Ishikawa (cell line): ENCODE data around the gene TMPRSS7.

Experiments used
- EGR1 ChIP-seq: IDR thresholded peaks from 2 replicates; pipeline ENCODE4 v1.6.1; 2012
- EP300 ChIP-seq: IDR thresholded peaks from 2 replicates; pipeline ENCODE4 v1.6.1; 2012; ENCODE audit warnings: borderline replicate concordance
- FOXM1 ChIP-seq: IDR thresholded peaks from 2 replicates; pipeline ENCODE4 v1.6.1; 2012; ENCODE audit warnings: low read depth, borderline replicate concordance
- RAD21 ChIP-seq: IDR thresholded peaks from 2 replicates; pipeline ENCODE4 v1.6.1; 2012; ENCODE audit warnings: low read depth
- TCF12 ChIP-seq: IDR thresholded peaks from 2 replicates; pipeline ENCODE4 v1.6.1; 2012; ENCODE audit warnings: low read depth
- YY1 ChIP-seq: IDR thresholded peaks from 2 replicates; pipeline ENCODE4 v1.6.1; 2012; ENCODE audit warnings: low read depth
- TF ChIP-seq, protein P1 (sequence below): IDR thresholded peaks from 2 replicates; pipeline ENCODE4 v1.6.1; 2012
- TF ChIP-seq, protein P2 (sequence below): IDR thresholded peaks from 2 replicates; pipeline ENCODE4 v1.6.1; 2012; ENCODE audit warnings: low read depth, mild to moderate bottlenecking

- TF ChIP-seq EGR1 (no peak), TCF12 (no peak), YY1 (no peak), RAD21 (no peak), EP300 (no peak), FOXM1 (no peak)
- TF ChIP-seq, protein P1, sequence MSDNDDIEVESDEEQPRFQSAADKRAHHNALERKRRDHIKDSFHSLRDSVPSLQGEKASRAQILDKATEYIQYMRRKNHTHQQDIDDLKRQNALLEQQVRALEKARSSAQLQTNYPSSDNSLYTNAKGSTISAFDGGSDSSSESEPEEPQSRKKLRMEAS, result no peak
- TF ChIP-seq, protein P2, sequence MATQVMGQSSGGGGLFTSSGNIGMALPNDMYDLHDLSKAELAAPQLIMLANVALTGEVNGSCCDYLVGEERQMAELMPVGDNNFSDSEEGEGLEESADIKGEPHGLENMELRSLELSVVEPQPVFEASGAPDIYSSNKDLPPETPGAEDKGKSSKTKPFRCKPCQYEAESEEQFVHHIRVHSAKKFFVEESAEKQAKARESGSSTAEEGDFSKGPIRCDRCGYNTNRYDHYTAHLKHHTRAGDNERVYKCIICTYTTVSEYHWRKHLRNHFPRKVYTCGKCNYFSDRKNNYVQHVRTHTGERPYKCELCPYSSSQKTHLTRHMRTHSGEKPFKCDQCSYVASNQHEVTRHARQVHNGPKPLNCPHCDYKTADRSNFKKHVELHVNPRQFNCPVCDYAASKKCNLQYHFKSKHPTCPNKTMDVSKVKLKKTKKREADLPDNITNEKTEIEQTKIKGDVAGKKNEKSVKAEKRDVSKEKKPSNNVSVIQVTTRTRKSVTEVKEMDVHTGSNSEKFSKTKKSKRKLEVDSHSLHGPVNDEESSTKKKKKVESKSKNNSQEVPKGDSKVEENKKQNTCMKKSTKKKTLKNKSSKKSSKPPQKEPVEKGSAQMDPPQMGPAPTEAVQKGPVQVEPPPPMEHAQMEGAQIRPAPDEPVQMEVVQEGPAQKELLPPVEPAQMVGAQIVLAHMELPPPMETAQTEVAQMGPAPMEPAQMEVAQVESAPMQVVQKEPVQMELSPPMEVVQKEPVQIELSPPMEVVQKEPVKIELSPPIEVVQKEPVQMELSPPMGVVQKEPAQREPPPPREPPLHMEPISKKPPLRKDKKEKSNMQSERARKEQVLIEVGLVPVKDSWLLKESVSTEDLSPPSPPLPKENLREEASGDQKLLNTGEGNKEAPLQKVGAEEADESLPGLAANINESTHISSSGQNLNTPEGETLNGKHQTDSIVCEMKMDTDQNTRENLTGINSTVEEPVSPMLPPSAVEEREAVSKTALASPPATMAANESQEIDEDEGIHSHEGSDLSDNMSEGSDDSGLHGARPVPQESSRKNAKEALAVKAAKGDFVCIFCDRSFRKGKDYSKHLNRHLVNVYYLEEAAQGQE, result no peak
Measured at GRCh38 chr3:112090887-112091586, 56.5 kb downstream of the TMPRSS7 start.
